ENCODE data around the gene ASIC5.

GRCh38 chr4:155904331-155904730 lies 38.3 kb upstream of the ASIC5 start:
- TF ChIP-seq CTCF (IDR thresholded peaks at IDR 0.05 in 8 of 11, conservative IDR thresholded peaks at IDR 0.05 in 3 of 11) = no peak
- TF ChIP-seq POLR2A (IDR thresholded peaks at IDR 0.05) = no peak
- TF ChIP-seq POLR2AphosphoS5 (IDR thresholded peaks at IDR 0.05) = no peak
